Fibroblast of skin of scalp (primary cell): ENCODE data around the gene PDE10A. TPM values are rescaled to one million over a fixed set of nuclear protein-coding genes. Genes with fewer than 3 reads are reported as not detected.

ENCODE experiments used
- DNase-seq: peaks from one replicate; pipeline ENCODE4 v3.0.0-alpha.2; 2013
- polyA plus RNA-seq, 2 experiments: library from polyadenylated mRNA; unstranded; fragments of 120-200 nt; gene quantifications; one replicate each; pipeline ENCODE4 v1.2.1, GENCODE V29; 2013; ENCODE audit not compliant: insufficient read length in 2 of 2

Gene PDE10A
- 3.0 TPM for polyA plus RNA-seq (2013, experiment 1 of 2; ENCODE audit: insufficient read length)
- 3.5 TPM for polyA plus RNA-seq (2013, experiment 2 of 2; ENCODE audit: insufficient read length)

- peak; percentile 45 for DNase-seq
These were observed at the start of gene PDE10A for GRCh38 chr6:165662749-165663376. Gene PDE10A (minus strand): TSS chr6:165663241. CDS start chr6:165662811, 430 bp downstream.

- no peak for DNase-seq
These were observed 46.0 kb upstream of the PDE10A start for GRCh38 chr6:165708985-165709576.

GRCh38 chr6:165707067-165707853 lies 44.2 kb upstream of the PDE10A start:
- DNase-seq, result no peak

GRCh38 chr6:165705941-165706340 lies 42.9 kb upstream of the PDE10A start:
- DNase-seq, result no peak

- no peak for DNase-seq
These were observed 41.2 kb upstream of the PDE10A start for GRCh38 chr6:165704045-165704748.

- DNase-seq, result no peak
These were observed 39.6 kb upstream of the PDE10A start for GRCh38 chr6:165702669-165703068.

GRCh38 chr6:165701564-165702354 lies 38.7 kb upstream of the PDE10A start:
- DNase-seq, result no peak

- DNase-seq, result no peak
These were observed 38.0 kb upstream of the PDE10A start for GRCh38 chr6:165701005-165701404.

GRCh38 chr6:165698868-165699267 lies 35.8 kb upstream of the PDE10A start:
- no peak for DNase-seq

- DNase-seq, result no peak
These were observed 34.1 kb upstream of the PDE10A start for GRCh38 chr6:165697171-165697570.

- no peak for DNase-seq
These were observed 32.9 kb upstream of the PDE10A start for GRCh38 chr6:165695722-165696515.

GRCh38 chr6:165694296-165694695 lies 31.3 kb upstream of the PDE10A start:
- no peak for DNase-seq

- DNase-seq, result no peak
These were observed 29.1 kb upstream of the PDE10A start for GRCh38 chr6:165692106-165692653.

- DNase-seq, result peak; percentile 28
These were observed 26.7 kb upstream of the PDE10A start for GRCh38 chr6:165689699-165690098.

GRCh38 chr6:165686596-165687365 lies 23.7 kb upstream of the PDE10A start:
- no peak for DNase-seq

GRCh38 chr6:165685302-165685701 lies 22.3 kb upstream of the PDE10A start:
- DNase-seq, result no peak

GRCh38 chr6:165684333-165684732 lies 21.3 kb upstream of the PDE10A start:
- no peak for DNase-seq

GRCh38 chr6:165680975-165681374 lies 17.9 kb upstream of the PDE10A start:
- DNase-seq, result no peak

GRCh38 chr6:165679326-165679725 lies 16.3 kb upstream of the PDE10A start:
- DNase-seq, result no peak

GRCh38 chr6:165678904-165679303 lies 15.9 kb upstream of the PDE10A start:
- no peak for DNase-seq
